Panc1 (cell line): ENCODE data around the gene BLNK.

ENCODE experiments used
- TCF7L2 ChIP-seq: IDR thresholded peaks from 2 replicates; pipeline ENCODE4 v1.6.1; 2011; ENCODE audit warnings: mild to moderate bottlenecking, low read depth, low read length, inconsistent platforms
- TF ChIP-seq, protein P1 (sequence below): fragments of 450-650 bp; IDR thresholded peaks from 2 replicates; pipeline ENCODE4 v1.5.1; 2017; ENCODE audit warnings: mild to moderate bottlenecking

- TF ChIP-seq, protein P1, sequence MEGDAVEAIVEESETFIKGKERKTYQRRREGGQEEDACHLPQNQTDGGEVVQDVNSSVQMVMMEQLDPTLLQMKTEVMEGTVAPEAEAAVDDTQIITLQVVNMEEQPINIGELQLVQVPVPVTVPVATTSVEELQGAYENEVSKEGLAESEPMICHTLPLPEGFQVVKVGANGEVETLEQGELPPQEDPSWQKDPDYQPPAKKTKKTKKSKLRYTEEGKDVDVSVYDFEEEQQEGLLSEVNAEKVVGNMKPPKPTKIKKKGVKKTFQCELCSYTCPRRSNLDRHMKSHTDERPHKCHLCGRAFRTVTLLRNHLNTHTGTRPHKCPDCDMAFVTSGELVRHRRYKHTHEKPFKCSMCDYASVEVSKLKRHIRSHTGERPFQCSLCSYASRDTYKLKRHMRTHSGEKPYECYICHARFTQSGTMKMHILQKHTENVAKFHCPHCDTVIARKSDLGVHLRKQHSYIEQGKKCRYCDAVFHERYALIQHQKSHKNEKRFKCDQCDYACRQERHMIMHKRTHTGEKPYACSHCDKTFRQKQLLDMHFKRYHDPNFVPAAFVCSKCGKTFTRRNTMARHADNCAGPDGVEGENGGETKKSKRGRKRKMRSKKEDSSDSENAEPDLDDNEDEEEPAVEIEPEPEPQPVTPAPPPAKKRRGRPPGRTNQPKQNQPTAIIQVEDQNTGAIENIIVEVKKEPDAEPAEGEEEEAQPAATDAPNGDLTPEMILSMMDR: no peak
- TF ChIP-seq TCF7L2: no peak
Observed at GRCh38 chr10:96267234-96267705, 4.1 kb downstream of the BLNK start.
